Kidney epithelial cell (primary cell): ENCODE data around the gene MAGI3. TPM values are rescaled to one million over a fixed set of nuclear protein-coding genes. Genes with fewer than 3 reads are reported as not detected.

Experiments
- DNase-seq: peaks from one replicate; pipeline ENCODE4 v3.0.0-alpha.2; 2010; ENCODE audit warnings: low read depth
- H3K27me3 ChIP-seq: 2 replicates; pipeline ENCODE4 v1.6.0; 2011; ENCODE audit warnings: low read length; ENCODE audit not compliant: control insufficient read depth, insufficient read depth
- H3K36me3 ChIP-seq: 2 replicates; pipeline ENCODE4 v1.5.1; 2011; ENCODE audit warnings: low read length; ENCODE audit not compliant: control insufficient read depth, insufficient read depth
- H3K4me3 ChIP-seq: 2 replicates; pipeline ENCODE4 v1.5.1; 2011; ENCODE audit warnings: low read depth, mild to moderate bottlenecking, control low read depth, low read length
- CTCF ChIP-seq: IDR thresholded peaks from 2 replicates; pipeline ENCODE4 v1.5.1; 2011; ENCODE audit warnings: mild to moderate bottlenecking, moderate library complexity, low read length, control low read depth, inconsistent platforms; ENCODE audit not compliant: insufficient read depth, poor library complexity, severe bottlenecking
- total RNA-seq: library from RNA; depleted of rRNA; stranded (reverse); fragments of >200 nt; gene quantifications from 2 replicates; pipeline ENCODE4 v1.2.3, GENCODE V29; 2015

Gene MAGI3
- total RNA-seq, 1 donor from 2014 or later: 3.7 TPM

GRCh38 chr1:113653741-113654140 is 263.4 kb downstream of the MAGI3 start:
- Histone ChIP-seq H3K36me3 (no peaks in the 10 kb centered on the region), H3K4me3 (no peak overlapping the region), H3K27me3 (no peaks in the 10 kb centered on the region)
- DNase-seq: no peak
- no peak for TF ChIP-seq CTCF

- no peak for DNase-seq
- no peaks in the 10 kb centered on the region for H3K36me3 ChIP-seq
- no peak for TF ChIP-seq CTCF
- no peaks in the 10 kb centered on the region for H3K27me3 ChIP-seq
- H3K4me3 ChIP-seq: no peak overlapping the region
Observed at GRCh38 chr1:113654883-113655282, 264.6 kb downstream of the MAGI3 start.

GRCh38 chr1:113657126-113657525 is 266.8 kb downstream of the MAGI3 start:
- no peaks in the 10 kb centered on the region for H3K27me3 ChIP-seq

GRCh38 chr1:113657556-113658063 is 267.3 kb downstream of the MAGI3 start:
- no peak overlapping the region for H3K4me3 ChIP-seq
- no peak for DNase-seq
- TF ChIP-seq CTCF: no peak

More at GRCh38 chr1:113657126-113657525, 266.8 kb downstream of the MAGI3 start:
- DNase-seq: no peak
- TF ChIP-seq CTCF: no peak
- Histone ChIP-seq H3K4me3 (no peak overlapping the region), H3K36me3 (no peaks in the 10 kb centered on the region)

GRCh38 chr1:113659035-113659434 is 268.7 kb downstream of the MAGI3 start:
- no peak for DNase-seq
- no peak overlapping the region for H3K4me3 ChIP-seq
- TF ChIP-seq CTCF: no peak
- no peaks in the 10 kb centered on the region for H3K27me3 ChIP-seq
- H3K36me3 ChIP-seq: no peaks in the 10 kb centered on the region

More at GRCh38 chr1:113657556-113658063, 267.3 kb downstream of the MAGI3 start:
- Histone ChIP-seq H3K27me3 (no peaks in the 10 kb centered on the region), H3K36me3 (no peaks in the 10 kb centered on the region)

- no peak overlapping the region for H3K4me3 ChIP-seq
- no peak for DNase-seq
- no peak for TF ChIP-seq CTCF
- no peaks in the 10 kb centered on the region for H3K36me3 ChIP-seq
- no peaks in the 10 kb centered on the region for H3K27me3 ChIP-seq
Observed at GRCh38 chr1:113659556-113659955, 269.2 kb downstream of the MAGI3 start.
